Endodermal cell (in vitro differentiated cells): ENCODE measurements around the gene ADD1. TPM values are rescaled to one million over a fixed set of nuclear protein-coding genes. Genes with fewer than 3 reads are reported as not detected.

Source experiments
- DNase-seq: peaks from one replicate; pipeline ENCODE4 v3.0.0-alpha.2; 2017
- H3K27ac ChIP-seq: 2 replicates; pipeline ENCODE4 v1.5.1; 2013; ENCODE audit warnings: mild to moderate bottlenecking, low read depth, low read length, moderate library complexity
- H3K27me3 ChIP-seq: 2 replicates; pipeline ENCODE4 v1.6.1; 2013; ENCODE audit warnings: mild to moderate bottlenecking, low read length, moderate library complexity; ENCODE audit not compliant: insufficient read depth, control insufficient read depth, poor library complexity, severe bottlenecking
- H3K36me3 ChIP-seq: 2 replicates; pipeline ENCODE4 v1.7.0; 2013; ENCODE audit warnings: mild to moderate bottlenecking, low read length, moderate library complexity; ENCODE audit not compliant: control insufficient read depth, insufficient read depth
- H3K4me1 ChIP-seq: one replicate; pipeline ENCODE4 v1.7.0; 2013; ENCODE audit warnings: low read length; ENCODE audit not compliant: control insufficient read depth, insufficient read depth
- H3K4me3 ChIP-seq: 2 replicates; pipeline ENCODE4 v1.5.1; 2013; ENCODE audit warnings: mild to moderate bottlenecking, low read length, moderate library complexity
- H3K9ac ChIP-seq: 2 replicates; pipeline ENCODE4 v1.6.1; 2013; ENCODE audit warnings: mild to moderate bottlenecking, low read length, moderate library complexity; ENCODE audit not compliant: poor library complexity, severe bottlenecking; ENCODE audit errors: extremely low read depth
- H3K9me3 ChIP-seq: 2 replicates; pipeline ENCODE4 v1.6.1; 2013; ENCODE audit warnings: mild to moderate bottlenecking, low read length, moderate library complexity; ENCODE audit not compliant: control insufficient read depth
- H3K27ac Mint-ChIP-seq: 2 replicates; pipeline ENCODE4 v1.8.0; 2020; ENCODE audit warnings: mixed read lengths
- H3K27me3 Mint-ChIP-seq: 2 replicates; pipeline ENCODE4 v1.8.0; 2021; ENCODE audit warnings: mild to moderate bottlenecking, mixed read lengths; ENCODE audit not compliant: insufficient read depth
- H3K36me3 Mint-ChIP-seq: 2 replicates; pipeline ENCODE4 v1.8.0; 2020; ENCODE audit warnings: low read depth, mixed read lengths
- H3K4me1 Mint-ChIP-seq: 2 replicates; pipeline ENCODE4 v1.8.0; 2020; ENCODE audit warnings: mixed read lengths
- H3K4me3 Mint-ChIP-seq: 2 replicates; pipeline ENCODE4 v1.8.0; 2020; ENCODE audit warnings: mild to moderate bottlenecking, moderate library complexity, mixed read lengths
- H3K9me3 Mint-ChIP-seq: 2 replicates; pipeline ENCODE4 v1.8.0; 2020; ENCODE audit warnings: mild to moderate bottlenecking, mixed read lengths
- CTCF ChIP-seq: fragments of 200-600 bp; sonication (generic); conservative IDR thresholded peaks from 2 replicates; pipeline ENCODE4 v1.5.0; 2021; ENCODE audit warnings: antibody characterized with exemption, mild to moderate bottlenecking
- WGBS, 2 experiments: methylation state at CpG; one replicate each; pipeline versions ENCODE4 v1.1.5 to v1.1.7; 2013; ENCODE audit warnings: missing lambda C conversion rate in 2 of 2, mixed read lengths in 1 of 2; ENCODE audit not compliant: insufficient coverage in 1 of 2, insufficient read length in 1 of 2; 5-methylcytosine and 5-hydroxymethylcytosine counted together
- total RNA-seq, 2 donors: library from RNA; stranded (reverse); fragmentation: NEBNext Ultra II Directional in 1 of 2; extraction: Animal tissue kit (Norgen Biotek cat#: 25700) in 1 of 2; gene quantifications; 2 replicates in 1 of 2; 3 replicates in 1 of 2; pipeline ENCODE4 v1.2.1, GENCODE V29; 2021

The ADD1 gene
- total RNA-seq, 2 donors from 2014 or later = 231 to 257 TPM

DNA sequence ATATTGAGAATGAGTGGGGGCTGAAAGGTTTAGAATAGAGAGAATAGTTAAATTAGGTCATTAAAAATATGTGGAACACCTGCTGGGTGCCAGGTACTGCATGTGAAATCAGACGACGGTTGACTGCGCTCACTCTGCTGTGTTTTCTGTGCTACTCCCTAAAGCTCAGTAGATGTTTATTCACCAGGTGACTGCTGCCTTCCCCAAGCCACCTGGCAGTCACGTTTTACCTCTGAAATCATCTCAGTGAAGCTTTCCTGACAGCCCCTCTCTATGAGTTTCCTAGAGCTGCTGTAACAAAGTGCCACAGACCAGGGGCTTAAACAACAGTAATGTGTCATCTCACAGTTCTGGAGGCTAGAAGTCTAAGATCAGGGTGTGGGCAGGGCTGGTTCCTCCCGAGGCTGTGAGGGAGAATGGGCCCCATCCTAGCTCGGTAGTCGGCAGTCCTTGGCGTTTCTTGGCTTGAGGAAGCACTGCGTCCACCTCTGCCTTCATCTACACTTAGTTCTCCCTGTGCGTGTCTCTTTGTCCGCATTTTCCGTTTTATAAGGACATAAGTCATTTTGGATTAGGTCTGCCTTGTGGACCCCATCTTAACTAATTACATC lies 25.3 kb downstream of the ADD1 start:
- Histone ChIP-seq H3K27ac (no peak overlapping the region), H3K27me3 (no peaks in the 10 kb centered on the region), H3K4me3 (peak overlapping the region; percentile 76), H3K9ac (peak overlapping the region; percentile 75), H3K4me1 (peaks cover 39% of the 10 kb centered on the region), H3K9me3 (no peaks in the 10 kb centered on the region), H3K36me3 (peaks cover 19% of the 10 kb centered on the region)
- 86 to 88% methylated on average over 12 of the region's 12 CpGs for WGBS, 2 experiments
- no peak for DNase-seq
- H3K27me3 Mint-ChIP-seq = no peaks in the 10 kb centered on the region
- peak overlapping the region; percentile 94 for H3K27ac Mint-ChIP-seq
- peaks cover 7% of the 10 kb centered on the region for H3K36me3 Mint-ChIP-seq
- H3K9me3 Mint-ChIP-seq = no peaks in the 10 kb centered on the region
- peaks cover 71% of the 10 kb centered on the region for H3K4me1 Mint-ChIP-seq
- H3K4me3 Mint-ChIP-seq = peak overlapping the region; percentile 51
- no peak for TF ChIP-seq CTCF

DNA sequence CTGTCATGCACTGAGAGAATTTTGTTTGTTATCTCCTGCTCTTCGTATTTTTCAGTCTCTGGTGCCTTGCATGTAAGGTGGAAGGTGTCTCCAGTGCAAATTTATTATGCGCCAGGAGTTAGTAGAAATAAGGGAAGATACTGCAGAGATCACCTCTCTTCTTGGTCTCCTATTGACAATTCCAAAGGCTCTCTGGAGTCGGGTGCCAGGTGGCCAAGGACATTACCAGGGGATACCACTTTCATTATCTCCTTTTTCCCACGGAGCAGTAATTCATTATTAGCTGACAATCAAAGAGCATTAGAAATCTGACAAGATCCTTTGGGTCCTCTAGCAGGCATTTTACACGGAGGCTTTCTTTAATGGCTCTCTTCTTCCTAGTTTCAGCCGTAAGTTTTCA lies 26.0 kb downstream of the ADD1 start:
- H3K9ac ChIP-seq = no peak overlapping the region
- H3K4me3 ChIP-seq = peak overlapping the region; percentile 76
- no peaks in the 10 kb centered on the region for H3K9me3 ChIP-seq
- TF ChIP-seq CTCF = no peak
- Mint-ChIP-seq H3K9me3 (no peaks in the 10 kb centered on the region), H3K27me3 (no peaks in the 10 kb centered on the region), H3K4me3 (no peak overlapping the region), H3K27ac (no peak overlapping the region), H3K4me1 (peaks cover 72% of the 10 kb centered on the region), H3K36me3 (peaks cover 9% of the 10 kb centered on the region)
- peaks cover 19% of the 10 kb centered on the region for H3K36me3 ChIP-seq
- 81 to 84% methylated on average over 5 to 6 of the region's 6 CpGs for WGBS, 2 experiments
- H3K27me3 ChIP-seq = no peaks in the 10 kb centered on the region
- peak overlapping the region; percentile 0 for H3K27ac ChIP-seq
- no peak for DNase-seq
- peaks cover 35% of the 10 kb centered on the region for H3K4me1 ChIP-seq

GRCh38 chr4:2870082-2870481 lies 26.4 kb downstream of the ADD1 start:
- H3K36me3 ChIP-seq = peaks cover 23% of the 10 kb centered on the region
- peaks cover 67% of the 10 kb centered on the region for H3K4me1 Mint-ChIP-seq
- no peak overlapping the region for H3K27ac ChIP-seq
- no peak overlapping the region for H3K9ac ChIP-seq
- 92 to 100% methylated on average over 1 to 2 of the region's 2 CpGs for WGBS, 2 experiments
- H3K27ac Mint-ChIP-seq = no peak overlapping the region
- H3K4me3 Mint-ChIP-seq = no peak overlapping the region
- peak overlapping the region; percentile 76 for H3K4me3 ChIP-seq
- no peak for TF ChIP-seq CTCF
- no peaks in the 10 kb centered on the region for H3K9me3 Mint-ChIP-seq
- H3K9me3 ChIP-seq = no peaks in the 10 kb centered on the region
- no peaks in the 10 kb centered on the region for H3K27me3 ChIP-seq
- peaks cover 9% of the 10 kb centered on the region for H3K36me3 Mint-ChIP-seq
- peaks cover 35% of the 10 kb centered on the region for H3K4me1 ChIP-seq
- DNase-seq = no peak
- H3K27me3 Mint-ChIP-seq = no peaks in the 10 kb centered on the region
